Tibial artery (tissue), 4 donors: ENCODE data around the gene ASB13.

Experiments used
- DNase-seq, 2 donors: peaks; one replicate each; pipeline ENCODE4 v3.0.0-alpha.2; 2019
- H3K27ac ChIP-seq, 2 donors: fragments of 200-600 bp; sonication (generic) in 1 of 2; 1 replicate in 1 of 2; 2 replicates in 1 of 2; pipeline ENCODE4 v1.5.1; 2018 to 2019; ENCODE audit warnings: mild to moderate bottlenecking in 1 of 2
- H3K27me3 ChIP-seq, 2 donors: fragments of 200-600 bp; sonication (generic) in 1 of 2; one replicate each; pipeline versions ENCODE4 v1.5.1 to v1.6.0; 2016 to 2019
- H3K36me3 ChIP-seq, 3 donors: fragments of 200-600 bp; sonication (generic) in 2 of 3; one replicate each; pipeline ENCODE4 v1.5.1; 2016 to 2019; ENCODE audit warnings: mild to moderate bottlenecking in 2 of 3
- H3K4me1 ChIP-seq, 4 donors: fragments of 200-600 bp; sonication (generic) in 2 of 4; 1 replicate in 3 of 4; 2 replicates in 1 of 4; pipeline ENCODE4 v1.5.1; 2016 to 2019
- H3K4me3 ChIP-seq, 2 donors: fragments of 200-600 bp; sonication (generic) in 1 of 2; 1 replicate in 1 of 2; 2 replicates in 1 of 2; pipeline ENCODE4 v1.5.1; 2018 to 2019; ENCODE audit warnings: mild to moderate bottlenecking in 2 of 2
- H3K9me3 ChIP-seq, 3 donors: fragments of 200-600 bp; sonication (generic) in 1 of 3; one replicate each; pipeline ENCODE4 v1.5.1; 2016 to 2019
- intact Hi-C: fragments of 100-400 bp; cut with DNase I; formaldehyde crosslinking; loops from one replicate; pipeline ENCODE4 v1.15.0; 2023; ENCODE audit warnings: low total_unique reads
- TF ChIP-seq, protein P1 (sequence below), 2 experiments: fragments of 200-600 bp in 1 of 2; fragments of 450-650 bp in 1 of 2; IDR thresholded peaks; one replicate each; pipeline ENCODE4 v1.5.1; 2017 to 2019; ENCODE audit warnings: antibody characterized with exemption in 2 of 2, mild to moderate bottlenecking in 1 of 2, moderate library complexity in 1 of 2

The ASB13 gene

DNA sequence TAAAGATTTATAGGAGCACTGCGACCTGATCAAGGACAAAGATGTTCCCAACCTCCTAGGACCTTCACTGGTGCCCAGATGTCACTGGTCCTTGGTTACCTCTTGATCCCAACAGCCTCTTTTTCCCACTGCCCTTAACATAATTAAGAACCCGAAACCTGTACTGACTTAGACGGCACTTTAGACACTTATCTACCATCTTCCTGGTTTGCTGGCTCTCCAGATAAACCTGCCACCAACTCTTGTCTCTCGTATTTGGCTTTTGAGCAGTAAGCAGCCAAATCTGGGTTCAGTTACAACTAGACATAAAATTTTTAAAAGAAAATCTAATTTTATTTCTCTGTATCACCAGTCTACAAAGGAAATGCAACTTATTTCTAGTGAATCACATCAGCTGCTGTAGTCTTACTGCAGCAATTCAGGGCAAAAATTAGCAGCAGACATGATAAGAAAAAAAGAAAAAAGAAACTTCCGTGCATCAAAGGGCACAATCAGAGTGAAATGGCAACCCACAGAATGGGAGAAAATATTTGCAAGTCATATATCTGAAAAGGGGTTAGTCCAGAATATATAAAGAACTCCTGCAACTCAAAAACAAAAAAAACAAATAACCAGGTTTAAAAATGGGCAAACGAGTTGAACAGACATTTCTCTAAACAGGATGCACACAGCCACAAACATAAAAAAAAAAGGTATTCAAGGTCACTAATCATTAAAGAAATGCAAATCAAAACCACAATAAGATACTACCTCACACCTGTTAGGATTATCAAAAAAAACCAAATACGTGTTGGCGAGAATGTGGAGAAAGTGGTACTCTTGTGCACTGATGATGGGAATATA is 9.4 kb downstream of the ASB13 start:
- Histone ChIP-seq H3K4me1 (peaks cover 0 to 24% (median 12%) of the 10 kb centered on the region in 4 donors), H3K27ac (no peak overlapping the region), H3K27me3 (no peaks in the 10 kb centered on the region), H3K36me3 (peaks cover 0 to 20% (median 20%) of the 10 kb centered on the region in 3 donors), H3K4me3 (no peak overlapping the region), H3K9me3 (no peaks in the 10 kb centered on the region)
- DNase-seq: no peak
- TF ChIP-seq, protein P1, sequence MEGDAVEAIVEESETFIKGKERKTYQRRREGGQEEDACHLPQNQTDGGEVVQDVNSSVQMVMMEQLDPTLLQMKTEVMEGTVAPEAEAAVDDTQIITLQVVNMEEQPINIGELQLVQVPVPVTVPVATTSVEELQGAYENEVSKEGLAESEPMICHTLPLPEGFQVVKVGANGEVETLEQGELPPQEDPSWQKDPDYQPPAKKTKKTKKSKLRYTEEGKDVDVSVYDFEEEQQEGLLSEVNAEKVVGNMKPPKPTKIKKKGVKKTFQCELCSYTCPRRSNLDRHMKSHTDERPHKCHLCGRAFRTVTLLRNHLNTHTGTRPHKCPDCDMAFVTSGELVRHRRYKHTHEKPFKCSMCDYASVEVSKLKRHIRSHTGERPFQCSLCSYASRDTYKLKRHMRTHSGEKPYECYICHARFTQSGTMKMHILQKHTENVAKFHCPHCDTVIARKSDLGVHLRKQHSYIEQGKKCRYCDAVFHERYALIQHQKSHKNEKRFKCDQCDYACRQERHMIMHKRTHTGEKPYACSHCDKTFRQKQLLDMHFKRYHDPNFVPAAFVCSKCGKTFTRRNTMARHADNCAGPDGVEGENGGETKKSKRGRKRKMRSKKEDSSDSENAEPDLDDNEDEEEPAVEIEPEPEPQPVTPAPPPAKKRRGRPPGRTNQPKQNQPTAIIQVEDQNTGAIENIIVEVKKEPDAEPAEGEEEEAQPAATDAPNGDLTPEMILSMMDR (IDR thresholded peaks at IDR 0.05): no peak
- intact Hi-C loops: no loop called here

- H3K27ac ChIP-seq: no peak overlapping the region
- H3K36me3 ChIP-seq: peaks cover 14 to 33% (median 33%) of the 10 kb centered on the region in 3 donors
- peaks cover 0 to 34% (median 10%) of the 10 kb centered on the region in 4 donors for H3K4me1 ChIP-seq
- H3K4me3 ChIP-seq: no peak overlapping the region
- DNase-seq: no peak
- H3K27me3 ChIP-seq: no peaks in the 10 kb centered on the region
- TF ChIP-seq, protein P1 (IDR thresholded peaks at IDR 0.05): no peak
- intact Hi-C loops: no loop called here
- no peaks in the 10 kb centered on the region for H3K9me3 ChIP-seq
These were observed 11.3 kb downstream of the ASB13 start for GRCh38 chr10:5655121-5655520.

DNA sequence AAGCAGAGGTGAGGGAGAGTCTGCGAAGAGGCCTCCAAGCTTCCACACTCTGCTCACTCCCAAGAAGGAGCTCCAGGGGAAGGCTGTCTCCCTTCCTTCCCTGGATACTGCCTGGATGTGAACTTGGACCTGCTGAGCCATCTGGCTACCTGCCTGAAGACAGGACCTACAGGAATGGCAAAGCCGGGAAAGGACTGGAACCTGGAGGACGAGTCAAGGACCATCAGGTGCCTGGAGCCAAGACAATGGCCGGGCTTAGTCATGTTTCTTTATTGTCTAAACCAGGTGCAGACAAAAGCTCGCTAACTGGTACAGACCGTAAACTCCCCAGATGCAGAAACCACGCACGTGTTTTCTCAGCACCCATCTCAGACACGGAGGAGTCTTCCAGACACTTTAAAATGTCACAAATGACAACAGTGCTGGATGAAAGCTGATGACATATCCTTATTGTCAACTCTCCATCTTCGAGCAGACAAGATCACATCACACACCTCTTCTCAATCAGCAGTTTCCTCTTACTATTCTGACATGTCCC is 12.1 kb downstream of the ASB13 start:
- H3K4me1 ChIP-seq: peaks cover 0 to 26% (median 6%) of the 10 kb centered on the region in 4 donors
- TF ChIP-seq, protein P1 (IDR thresholded peaks at IDR 0.05): no peak

GRCh38 chr10:5652746-5653145 is 13.6 kb downstream of the ASB13 start:
- DNase-seq: no peak
- H3K36me3 ChIP-seq: peaks cover 32 to 56% (median 53%) of the 10 kb centered on the region in 3 donors
- intact Hi-C loops: no loop called here
- peak overlapping the region; percentile 17 to 32 for H3K27ac ChIP-seq
- no peaks in the 10 kb centered on the region for H3K27me3 ChIP-seq
- H3K9me3 ChIP-seq: no peaks in the 10 kb centered on the region
- H3K4me3 ChIP-seq: no peak overlapping the region
- peaks cover 0 to 26% (median 6%) of the 10 kb centered on the region in 4 donors for H3K4me1 ChIP-seq
- TF ChIP-seq, protein P1 (IDR thresholded peaks at IDR 0.05): no peak

More for the DNA sequence above, 12.1 kb downstream of the ASB13 start:
- no peaks in the 10 kb centered on the region for H3K9me3 ChIP-seq
- intact Hi-C loops: no loop called here
- no peak overlapping the region for H3K4me3 ChIP-seq
- no peak for DNase-seq
- peaks cover 22 to 41% (median 40%) of the 10 kb centered on the region in 3 donors for H3K36me3 ChIP-seq
- H3K27me3 ChIP-seq: no peaks in the 10 kb centered on the region
- peak overlapping the region in 1 of 2 donors; percentile 28 for H3K27ac ChIP-seq

- Histone ChIP-seq H3K36me3 (peaks cover 36 to 69% (median 61%) of the 10 kb centered on the region in 3 donors), H3K4me3 (no peak overlapping the region), H3K27me3 (no peaks in the 10 kb centered on the region), H3K9me3 (no peaks in the 10 kb centered on the region), H3K4me1 (peaks cover 0 to 30% (median 6%) of the 10 kb centered on the region in 4 donors), H3K27ac (peak overlapping the region; percentile 59 to 62)
- intact Hi-C loops: no loop called here
- DNase-seq: no peak
- TF ChIP-seq, protein P1 (IDR thresholded peaks at IDR 0.05): no peak
These were observed 15.0 kb downstream of the ASB13 start for GRCh38 chr10:5651388-5651764.
